ENCODE data around the gene ZBTB7A.

Gene ZBTB7A

GRCh38 chr19:4066682-4067395, at the start of gene ZBTB7A:
ZBTB7A (minus strand) TSS chr19:4066899; CDS start chr19:4055232, 11,667 bp downstream.
- no peak for TF ChIP-seq NFIC (IDR thresholded peaks at IDR 0.05)
- peak; percentile 25; the same call in 1 of the 2 replicates for TF ChIP-seq MAX (IDR thresholded peaks at IDR 0.05)
- TF ChIP-seq YY1 (IDR thresholded peaks at IDR 0.05; ENCODE audit: low read depth): no peak
- TF ChIP-seq, protein P1, sequence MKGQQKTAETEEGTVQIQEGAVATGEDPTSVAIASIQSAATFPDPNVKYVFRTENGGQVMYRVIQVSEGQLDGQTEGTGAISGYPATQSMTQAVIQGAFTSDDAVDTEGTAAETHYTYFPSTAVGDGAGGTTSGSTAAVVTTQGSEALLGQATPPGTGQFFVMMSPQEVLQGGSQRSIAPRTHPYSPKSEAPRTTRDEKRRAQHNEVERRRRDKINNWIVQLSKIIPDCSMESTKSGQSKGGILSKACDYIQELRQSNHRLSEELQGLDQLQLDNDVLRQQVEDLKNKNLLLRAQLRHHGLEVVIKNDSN (IDR thresholded peaks at IDR 0.05): no peak
- TF ChIP-seq REST (IDR thresholded peaks at IDR 0.05; ENCODE audit: low read depth): no peak
- no peak for TF ChIP-seq RAD21 (IDR thresholded peaks at IDR 0.05; ENCODE audit: low read depth)
- TF ChIP-seq EP300 (IDR thresholded peaks at IDR 0.05; ENCODE audit: borderline replicate concordance): no peak
- TF ChIP-seq FOXM1 (IDR thresholded peaks at IDR 0.05; ENCODE audit: borderline replicate concordance, low read depth): no peak
- no peak; the same call in 1 of the 2 replicates for TF ChIP-seq TCF12 (IDR thresholded peaks at IDR 0.05; ENCODE audit: low read depth)
- no peak for TF ChIP-seq TEAD4 (IDR thresholded peaks at IDR 0.05)
- TF ChIP-seq ZBTB7A (IDR thresholded peaks at IDR 0.05; ENCODE audit: low read depth): peak; percentile 34; the same call in 1 of the 2 replicates
- TF ChIP-seq EGR1 (IDR thresholded peaks at IDR 0.05): 0 out of 2 replicates have a peak, but pooled peaks have one; percentile 36
- no peak for TF ChIP-seq CREB1 (IDR thresholded peaks at IDR 0.05; ENCODE audit: low read depth)
- TF ChIP-seq TAF1 (IDR thresholded peaks at IDR 0.05; ENCODE audit: low read depth): peak; percentile 40; the same call in 1 of the 2 replicates
- no peak for TF ChIP-seq CEBPB (IDR thresholded peaks at IDR 0.05)

- TF ChIP-seq CREB1 (IDR thresholded peaks at IDR 0.05; ENCODE audit: low read depth): no peak
- TF ChIP-seq REST (IDR thresholded peaks at IDR 0.05; ENCODE audit: low read depth): no peak
- no peak for TF ChIP-seq YY1 (IDR thresholded peaks at IDR 0.05; ENCODE audit: low read depth)
- TF ChIP-seq CEBPB (IDR thresholded peaks at IDR 0.05): no peak
- TF ChIP-seq EP300 (IDR thresholded peaks at IDR 0.05; ENCODE audit: borderline replicate concordance): no peak
- no peak for TF ChIP-seq TEAD4 (IDR thresholded peaks at IDR 0.05)
- TF ChIP-seq, protein P1 (IDR thresholded peaks at IDR 0.05): no peak
- no peak for TF ChIP-seq FOXM1 (IDR thresholded peaks at IDR 0.05; ENCODE audit: borderline replicate concordance, low read depth)
- TF ChIP-seq MAX (IDR thresholded peaks at IDR 0.05): no peak
- TF ChIP-seq NFIC (IDR thresholded peaks at IDR 0.05): no peak
- no peak for TF ChIP-seq TAF1 (IDR thresholded peaks at IDR 0.05; ENCODE audit: low read depth)
- TF ChIP-seq EGR1 (IDR thresholded peaks at IDR 0.05): no peak
Measured at GRCh38 chr19:4115818-4116385, 49.2 kb upstream of the ZBTB7A start.

DNA sequence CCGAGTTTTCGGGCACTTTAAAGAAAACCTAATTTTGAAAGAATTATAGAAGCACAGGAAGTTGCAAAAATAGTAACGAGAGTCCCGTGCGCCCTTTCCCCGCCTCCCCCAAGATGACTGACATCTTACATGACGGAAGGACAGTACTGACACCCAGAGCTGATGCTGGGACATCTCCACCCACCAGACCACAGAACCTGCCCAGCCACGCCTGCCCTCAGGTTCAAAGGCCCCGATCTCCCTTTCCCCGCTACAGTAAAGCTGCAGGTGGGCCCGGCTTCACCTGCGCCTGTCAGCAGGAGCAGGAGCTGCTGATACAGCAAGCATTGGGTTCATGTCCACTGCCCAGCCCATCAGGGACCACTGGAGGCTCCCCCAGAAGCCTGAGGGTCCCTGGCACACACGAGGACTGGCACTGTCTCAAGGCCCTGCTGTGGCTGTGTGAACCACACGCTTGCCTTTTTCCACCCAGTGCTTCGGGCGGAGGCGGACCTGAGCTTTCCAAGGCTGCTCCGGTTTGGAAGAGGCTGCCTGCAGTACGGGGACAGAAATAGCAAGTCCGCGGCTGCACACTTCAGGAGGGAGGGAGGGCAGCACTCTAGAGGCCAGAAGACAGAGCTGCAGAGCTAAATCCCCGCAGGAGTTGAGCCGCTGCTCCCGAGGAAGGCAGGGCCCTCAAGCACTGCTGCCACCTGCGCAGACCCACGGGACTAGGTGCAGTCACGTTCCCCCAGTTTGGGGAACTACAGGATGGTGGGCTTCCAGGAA, 48.5 kb upstream of the ZBTB7A start:
- TF ChIP-seq RAD21 (IDR thresholded peaks at IDR 0.05; ENCODE audit: low read depth): no peak
- TF ChIP-seq, protein P1 (IDR thresholded peaks at IDR 0.05): no peak
- no peak for TF ChIP-seq TEAD4 (IDR thresholded peaks at IDR 0.05)
- TF ChIP-seq CEBPB (IDR thresholded peaks at IDR 0.05): no peak
- TF ChIP-seq TAF1 (IDR thresholded peaks at IDR 0.05; ENCODE audit: low read depth): no peak
- TF ChIP-seq YY1 (IDR thresholded peaks at IDR 0.05; ENCODE audit: low read depth): no peak
- TF ChIP-seq EP300 (IDR thresholded peaks at IDR 0.05; ENCODE audit: borderline replicate concordance): no peak
- TF ChIP-seq TCF12 (IDR thresholded peaks at IDR 0.05; ENCODE audit: low read depth): no peak
- no peak for TF ChIP-seq REST (IDR thresholded peaks at IDR 0.05; ENCODE audit: low read depth)
- TF ChIP-seq MAX (IDR thresholded peaks at IDR 0.05): no peak
- TF ChIP-seq ZBTB7A (IDR thresholded peaks at IDR 0.05; ENCODE audit: low read depth): no peak
- no peak for TF ChIP-seq NFIC (IDR thresholded peaks at IDR 0.05)
- TF ChIP-seq FOXM1 (IDR thresholded peaks at IDR 0.05; ENCODE audit: borderline replicate concordance, low read depth): no peak
- no peak for TF ChIP-seq CREB1 (IDR thresholded peaks at IDR 0.05; ENCODE audit: low read depth)
- TF ChIP-seq EGR1 (IDR thresholded peaks at IDR 0.05): no peak
